IMR-90 (cell line): ENCODE results near the gene PCDHA12.

Experiments
- BHLHE40 ChIP-seq: fragments of 150-350 bp; IDR thresholded peaks from 2 replicates; pipeline ENCODE4 v1.6.1; 2016; ENCODE audit warnings: mild to moderate bottlenecking, low read depth, low read length
- MAFK ChIP-seq: IDR thresholded peaks from 2 replicates; pipeline ENCODE4 v1.6.1; 2012; ENCODE audit warnings: low read depth, low read length, improper control_type of control experiment
- MXI1 ChIP-seq: IDR thresholded peaks from 2 replicates; pipeline ENCODE4 v1.6.1; 2012; ENCODE audit warnings: low read depth, mild to moderate bottlenecking, low read length, moderate library complexity, borderline replicate concordance
- POLR2A ChIP-seq: IDR thresholded peaks from 2 replicates; pipeline ENCODE4 v1.6.1; 2012; ENCODE audit warnings: mild to moderate bottlenecking, low read depth, low read length
- RAD21 ChIP-seq: IDR thresholded peaks from 2 replicates; pipeline ENCODE4 v1.6.1; 2012; ENCODE audit warnings: low read length, improper control_type of control experiment
- RFX5 ChIP-seq: IDR thresholded peaks from 2 replicates; pipeline ENCODE4 v1.8.0; 2012; ENCODE audit warnings: low read depth, mild to moderate bottlenecking, low read length, moderate library complexity
- TF ChIP-seq, protein P1 (sequence below): conservative IDR thresholded peaks from 2 replicates; pipeline ENCODE4 v1.5.1; 2012; ENCODE audit warnings: mild to moderate bottlenecking, low read depth, low read length, improper control_type of control experiment
- TF ChIP-seq, protein P2 (sequence below): fragments of 150-350 bp; IDR thresholded peaks from 2 replicates; pipeline ENCODE4 v1.6.1; 2017; ENCODE audit warnings: mild to moderate bottlenecking, antibody characterized with exemption, low read length, low read depth

DNA sequence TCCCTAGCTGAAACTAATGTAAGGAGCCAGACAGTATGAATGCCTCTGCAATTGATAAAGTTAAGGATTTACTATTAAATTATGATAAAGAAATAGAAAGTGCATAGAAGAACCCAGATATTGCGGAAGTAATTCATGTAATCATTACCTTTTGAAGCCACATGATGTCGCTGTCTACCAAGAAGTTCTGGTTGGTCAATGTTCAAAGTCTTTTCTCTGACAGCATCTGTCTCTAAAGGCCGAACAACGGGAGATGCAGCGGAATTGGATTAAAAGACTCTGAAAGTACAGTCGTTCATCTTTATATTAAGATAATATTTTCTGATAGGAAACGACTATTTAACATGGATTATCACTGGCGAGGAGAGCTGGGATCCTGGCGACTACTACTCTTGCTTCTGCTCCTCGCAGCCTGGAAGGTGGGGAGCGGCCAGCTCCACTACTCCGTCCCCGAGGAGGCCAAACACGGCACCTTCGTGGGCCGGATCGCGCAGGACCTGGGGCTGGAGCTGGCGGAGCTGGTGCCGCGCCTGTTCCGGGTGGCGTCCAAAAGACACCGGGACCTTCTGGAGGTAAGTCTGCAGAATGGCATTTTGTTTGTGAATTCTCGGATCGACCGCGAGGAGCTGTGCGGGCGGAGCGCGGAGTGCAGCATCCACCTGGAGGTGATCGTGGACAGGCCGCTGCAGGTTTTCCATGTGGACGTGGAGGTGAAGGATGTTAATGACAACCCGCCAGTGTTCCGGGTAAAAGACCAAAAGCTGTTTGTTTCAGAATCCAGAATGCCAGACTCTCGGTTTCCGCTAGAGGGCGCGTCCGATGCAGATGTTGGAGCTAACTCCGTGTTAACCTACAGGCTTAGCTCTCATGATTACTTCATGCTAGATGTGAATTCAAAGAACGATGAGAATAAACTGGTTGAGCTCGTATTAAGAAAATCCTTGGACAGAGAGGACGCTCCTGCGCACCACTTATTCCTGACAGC, 33.8 kb upstream of the PCDHA12 start, which contains the start of gene PCDHA8:
- TF ChIP-seq POLR2A (no peak), BHLHE40 (no peak), RAD21 (no peak), MXI1 (no peak), MAFK (no peak), RFX5 (no peak)
- TF ChIP-seq, protein P1, sequence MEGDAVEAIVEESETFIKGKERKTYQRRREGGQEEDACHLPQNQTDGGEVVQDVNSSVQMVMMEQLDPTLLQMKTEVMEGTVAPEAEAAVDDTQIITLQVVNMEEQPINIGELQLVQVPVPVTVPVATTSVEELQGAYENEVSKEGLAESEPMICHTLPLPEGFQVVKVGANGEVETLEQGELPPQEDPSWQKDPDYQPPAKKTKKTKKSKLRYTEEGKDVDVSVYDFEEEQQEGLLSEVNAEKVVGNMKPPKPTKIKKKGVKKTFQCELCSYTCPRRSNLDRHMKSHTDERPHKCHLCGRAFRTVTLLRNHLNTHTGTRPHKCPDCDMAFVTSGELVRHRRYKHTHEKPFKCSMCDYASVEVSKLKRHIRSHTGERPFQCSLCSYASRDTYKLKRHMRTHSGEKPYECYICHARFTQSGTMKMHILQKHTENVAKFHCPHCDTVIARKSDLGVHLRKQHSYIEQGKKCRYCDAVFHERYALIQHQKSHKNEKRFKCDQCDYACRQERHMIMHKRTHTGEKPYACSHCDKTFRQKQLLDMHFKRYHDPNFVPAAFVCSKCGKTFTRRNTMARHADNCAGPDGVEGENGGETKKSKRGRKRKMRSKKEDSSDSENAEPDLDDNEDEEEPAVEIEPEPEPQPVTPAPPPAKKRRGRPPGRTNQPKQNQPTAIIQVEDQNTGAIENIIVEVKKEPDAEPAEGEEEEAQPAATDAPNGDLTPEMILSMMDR: 0 out of 2 replicates have a peak, but pooled peaks have one; percentile 1
- TF ChIP-seq, protein P2, sequence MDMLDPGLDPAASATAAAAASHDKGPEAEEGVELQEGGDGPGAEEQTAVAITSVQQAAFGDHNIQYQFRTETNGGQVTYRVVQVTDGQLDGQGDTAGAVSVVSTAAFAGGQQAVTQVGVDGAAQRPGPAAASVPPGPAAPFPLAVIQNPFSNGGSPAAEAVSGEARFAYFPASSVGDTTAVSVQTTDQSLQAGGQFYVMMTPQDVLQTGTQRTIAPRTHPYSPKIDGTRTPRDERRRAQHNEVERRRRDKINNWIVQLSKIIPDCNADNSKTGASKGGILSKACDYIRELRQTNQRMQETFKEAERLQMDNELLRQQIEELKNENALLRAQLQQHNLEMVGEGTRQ: no peak
